H9 (cell line): Measurements from ENCODE around the gene PPFIBP2. TPM values are rescaled to one million over a fixed set of nuclear protein-coding genes. Genes with fewer than 3 reads are reported as not detected.

Experiments
- DNase-seq: peaks from one replicate; pipeline ENCODE4 v3.0.0-alpha.2; 2017
- H2AFZ ChIP-seq: one replicate; pipeline ENCODE4 v1.6.1; 2013; ENCODE audit warnings: mild to moderate bottlenecking, low read length, control low read depth, moderate library complexity
- H2AK5ac ChIP-seq: 2 replicates; pipeline ENCODE4 v1.6.1; 2013; ENCODE audit warnings: low read length, control low read depth, mixed read lengths; ENCODE audit not compliant: insufficient read length
- H2BK120ac ChIP-seq: one replicate; pipeline ENCODE4 v1.6.1; 2013; ENCODE audit warnings: low read depth, mild to moderate bottlenecking, low read length, control low read depth, inconsistent platforms; ENCODE audit not compliant: poor library complexity, severe bottlenecking
- H2BK12ac ChIP-seq: 2 replicates; pipeline ENCODE4 v1.6.1; 2013; ENCODE audit warnings: low read length, control low read depth, mixed read lengths, low read depth; ENCODE audit not compliant: insufficient read length
- H2BK15ac ChIP-seq: 2 replicates; pipeline ENCODE4 v1.6.1; 2013; ENCODE audit warnings: low read depth, low read length, control low read depth
- H2BK20ac ChIP-seq: one replicate; pipeline ENCODE4 v1.6.1; 2013; ENCODE audit warnings: low read depth, mild to moderate bottlenecking, low read length, control low read depth, inconsistent platforms; ENCODE audit not compliant: poor library complexity, severe bottlenecking
- H2BK5ac ChIP-seq: 2 replicates; pipeline ENCODE4 v1.6.1; 2013; ENCODE audit warnings: low read length, control low read depth, mixed read lengths; ENCODE audit not compliant: insufficient read length
- H3K14ac ChIP-seq: 2 replicates; pipeline ENCODE4 v1.6.1; 2013; ENCODE audit warnings: low read length, control low read depth; ENCODE audit not compliant: insufficient read depth
- H3K18ac ChIP-seq: 2 replicates; pipeline ENCODE4 v1.6.1; 2013; ENCODE audit warnings: low read depth, mild to moderate bottlenecking, mixed read lengths, low read length, control low read depth; ENCODE audit not compliant: insufficient read length
- H3K23ac ChIP-seq: 2 replicates; pipeline ENCODE4 v1.6.1; 2013; ENCODE audit warnings: low read length, control low read depth, mixed read lengths, low read depth; ENCODE audit not compliant: insufficient read length
- H3K23me2 ChIP-seq: 2 replicates; pipeline ENCODE4 v1.6.1; 2013; ENCODE audit warnings: low read depth, mild to moderate bottlenecking, mixed read lengths, low read length, control low read depth; ENCODE audit not compliant: insufficient read length, poor library complexity, severe bottlenecking
- H3K27ac ChIP-seq: 2 replicates; pipeline ENCODE4 v1.5.1; 2013; ENCODE audit warnings: low read length, control low read depth, mixed read lengths, low read depth; ENCODE audit not compliant: insufficient read length
- H3K27me3 ChIP-seq: 2 replicates; pipeline ENCODE4 v1.6.1; 2013; ENCODE audit warnings: low read length, control low read depth, inconsistent platforms; ENCODE audit not compliant: insufficient read depth
- H3K4ac ChIP-seq: 2 replicates; pipeline ENCODE4 v1.6.1; 2013; ENCODE audit warnings: low read depth, mild to moderate bottlenecking, control low read depth, inconsistent platforms, low read length, moderate library complexity
- H3K4me1 ChIP-seq: 2 replicates; pipeline ENCODE4 v1.6.1; 2013; ENCODE audit warnings: low read length, control low read depth, inconsistent platforms; ENCODE audit not compliant: insufficient read depth
- H3K4me2 ChIP-seq: 2 replicates; pipeline ENCODE4 v1.6.1; 2013; ENCODE audit warnings: low read length, control low read depth, mixed read lengths; ENCODE audit not compliant: insufficient read length, insufficient read depth
- H3K56ac ChIP-seq: 2 replicates; pipeline ENCODE4 v1.6.1; 2013; ENCODE audit warnings: low read depth, mild to moderate bottlenecking, mixed read lengths, low read length, control low read depth; ENCODE audit not compliant: insufficient read length
- H3K79me1 ChIP-seq: 2 replicates; pipeline ENCODE4 v1.6.1; 2013; ENCODE audit warnings: low read depth, mild to moderate bottlenecking, moderate library complexity, low read length, control low read depth, inconsistent platforms; ENCODE audit not compliant: insufficient read depth, poor library complexity, severe bottlenecking
- H3K79me2 ChIP-seq: 2 replicates; pipeline ENCODE4 v1.6.1; 2013; ENCODE audit warnings: low read length, control low read depth, inconsistent platforms; ENCODE audit not compliant: insufficient read depth
- H3K9ac ChIP-seq: 2 replicates; pipeline ENCODE4 v1.6.1; 2013; ENCODE audit warnings: low read length, control low read depth, mixed read lengths; ENCODE audit not compliant: insufficient read length; ENCODE audit errors: extremely low read depth
- H3K9me3 ChIP-seq: one replicate; pipeline ENCODE4 v1.6.1; 2013; ENCODE audit warnings: low read depth, low read length, inconsistent platforms; ENCODE audit not compliant: control insufficient read depth
- H3T11ph ChIP-seq: one replicate; pipeline ENCODE4 v1.6.1; 2013; ENCODE audit warnings: mild to moderate bottlenecking, low read length, control low read depth, inconsistent platforms
- H4K20me1 ChIP-seq: one replicate; pipeline ENCODE4 v1.6.1; 2013; ENCODE audit not compliant: control insufficient read depth, insufficient read length, insufficient read depth
- H4K5ac ChIP-seq: 2 replicates; pipeline ENCODE4 v1.6.1; 2013; ENCODE audit warnings: low read depth, mild to moderate bottlenecking, mixed read lengths, low read length, control low read depth; ENCODE audit not compliant: insufficient read length
- H4K8ac ChIP-seq: replicated peaks from 2 replicates; pipeline ENCODE4 v1.6.1; 2013; ENCODE audit warnings: low read length, control low read depth, mixed read lengths, low read depth; ENCODE audit not compliant: insufficient read length
- H4K91ac ChIP-seq: 2 replicates; pipeline ENCODE4 v1.6.1; 2013; ENCODE audit warnings: low read depth, mild to moderate bottlenecking, moderate library complexity, mixed read lengths, low read length, control low read depth; ENCODE audit not compliant: insufficient read length
- H3K27ac Mint-ChIP-seq, 3 experiments: 2 replicates in 2 of 3; 3 replicates in 1 of 3; pipeline ENCODE4 v1.8.0; 2020 to 2021; ENCODE audit warnings: mixed read lengths in 3 of 3, mild to moderate bottlenecking in 1 of 3, moderate library complexity in 1 of 3
- H3K27me3 Mint-ChIP-seq: 2 replicates; pipeline ENCODE4 v1.8.0; 2021; ENCODE audit warnings: low read depth, mild to moderate bottlenecking, moderate library complexity, mixed read lengths
- H3K36me3 Mint-ChIP-seq, 3 experiments: 2 replicates in 2 of 3; 3 replicates in 1 of 3; pipeline ENCODE4 v1.8.0; 2020 to 2021; ENCODE audit warnings: low read depth in 3 of 3, mixed read lengths in 3 of 3; ENCODE audit not compliant: insufficient read depth in 1 of 3
- H3K4me1 Mint-ChIP-seq, 2 experiments: 2 replicates each; pipeline ENCODE4 v1.8.0; 2020; ENCODE audit warnings: mixed read lengths in 2 of 2
- H3K4me3 Mint-ChIP-seq, 2 experiments: 2 replicates in 1 of 2; 3 replicates in 1 of 2; pipeline ENCODE4 v1.8.0; 2020 to 2021; ENCODE audit warnings: mild to moderate bottlenecking in 2 of 2, mixed read lengths in 2 of 2, moderate library complexity in 1 of 2
- H3K9me3 Mint-ChIP-seq, 2 experiments: 2 replicates in 1 of 2; 3 replicates in 1 of 2; pipeline ENCODE4 v1.8.0; 2020; ENCODE audit warnings: mild to moderate bottlenecking in 2 of 2, mixed read lengths in 2 of 2, moderate library complexity in 1 of 2
- WGBS: extraction: QIAGEN DNeasy Blood & Tissue Kit; methylation state at CpG from one replicate; pipeline ENCODE4 v1.1.7; 2013; ENCODE audit warnings: missing lambda C conversion rate, low lambda C conversion rate, mixed read lengths; ENCODE audit not compliant: insufficient read length; ENCODE audit errors: extremely low coverage; 5-methylcytosine and 5-hydroxymethylcytosine counted together
- total RNA-seq: library from RNA; stranded (reverse); gene quantifications from 2 replicates; pipeline ENCODE4 v1.2.1, GENCODE V29; 2021
- TF ChIP-seq, protein P1 (sequence below): fragments of 200-600 bp; sonication (generic); conservative IDR thresholded peaks from 3 replicates; pipeline ENCODE4 v1.8.0; 2021; ENCODE audit warnings: antibody characterized with exemption, mild to moderate bottlenecking

PPFIBP2 gene
- total RNA-seq, 1 experiment from 2014 or later: 8.3 TPM

DNA sequence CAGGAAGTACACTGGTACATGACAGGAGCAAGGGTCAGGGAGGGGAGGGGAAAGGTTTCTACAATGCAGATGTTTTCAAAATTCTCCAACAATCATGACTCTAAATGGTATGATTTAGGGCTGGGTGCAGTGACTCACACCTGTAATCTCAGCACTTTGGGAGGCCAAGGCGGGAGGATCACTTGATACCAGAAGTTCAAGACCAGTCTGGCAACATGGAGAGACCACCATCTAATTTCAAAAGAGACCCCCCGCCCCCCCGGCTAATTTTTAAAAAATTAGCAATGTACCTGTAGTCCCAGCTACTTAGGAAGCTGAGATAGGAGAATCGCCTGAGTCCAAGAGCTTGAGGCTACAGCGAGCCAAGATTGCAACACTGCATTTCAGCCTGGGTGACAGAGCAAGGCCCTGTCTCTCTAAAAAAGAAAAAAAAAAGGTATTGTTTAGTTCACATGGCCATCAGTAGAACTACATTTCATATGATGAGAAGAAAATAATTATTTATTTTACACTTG is 44.4 kb upstream of the PPFIBP2 start:
- H3K27ac Mint-ChIP-seq: no peak overlapping the region
- no peak overlapping the region for H2BK120ac ChIP-seq
- no peaks in the 10 kb centered on the region; a peak in 1 of 5 replicates for H3K9me3 Mint-ChIP-seq
- H2AK5ac ChIP-seq: no peak overlapping the region
- H2BK12ac ChIP-seq: no peak overlapping the region
- no peaks in the 10 kb centered on the region for H3K36me3 Mint-ChIP-seq
- H3K79me2 ChIP-seq: no peaks in the 10 kb centered on the region
- H4K5ac ChIP-seq: no peak overlapping the region
- no peak overlapping the region for H4K91ac ChIP-seq
- H4K20me1 ChIP-seq: no peaks in the 10 kb centered on the region
- no peak overlapping the region for H2BK15ac ChIP-seq
- H2BK20ac ChIP-seq: no peak overlapping the region
- TF ChIP-seq, protein P1, sequence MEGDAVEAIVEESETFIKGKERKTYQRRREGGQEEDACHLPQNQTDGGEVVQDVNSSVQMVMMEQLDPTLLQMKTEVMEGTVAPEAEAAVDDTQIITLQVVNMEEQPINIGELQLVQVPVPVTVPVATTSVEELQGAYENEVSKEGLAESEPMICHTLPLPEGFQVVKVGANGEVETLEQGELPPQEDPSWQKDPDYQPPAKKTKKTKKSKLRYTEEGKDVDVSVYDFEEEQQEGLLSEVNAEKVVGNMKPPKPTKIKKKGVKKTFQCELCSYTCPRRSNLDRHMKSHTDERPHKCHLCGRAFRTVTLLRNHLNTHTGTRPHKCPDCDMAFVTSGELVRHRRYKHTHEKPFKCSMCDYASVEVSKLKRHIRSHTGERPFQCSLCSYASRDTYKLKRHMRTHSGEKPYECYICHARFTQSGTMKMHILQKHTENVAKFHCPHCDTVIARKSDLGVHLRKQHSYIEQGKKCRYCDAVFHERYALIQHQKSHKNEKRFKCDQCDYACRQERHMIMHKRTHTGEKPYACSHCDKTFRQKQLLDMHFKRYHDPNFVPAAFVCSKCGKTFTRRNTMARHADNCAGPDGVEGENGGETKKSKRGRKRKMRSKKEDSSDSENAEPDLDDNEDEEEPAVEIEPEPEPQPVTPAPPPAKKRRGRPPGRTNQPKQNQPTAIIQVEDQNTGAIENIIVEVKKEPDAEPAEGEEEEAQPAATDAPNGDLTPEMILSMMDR: no peak
- H3K27me3 ChIP-seq: no peaks in the 10 kb centered on the region
- H3K4ac ChIP-seq: no peak overlapping the region
- peaks cover 0 to 4% of the 10 kb centered on the region in 2 experiments; a peak in 2 of 4 replicates for H3K4me1 Mint-ChIP-seq
- no peak overlapping the region for H3K9ac ChIP-seq
- H3K56ac ChIP-seq: no peak overlapping the region
- H3K23ac ChIP-seq: no peak overlapping the region
- H3K4me1 ChIP-seq: 0 out of 2 replicates have a peak, but pooled peaks cover 3% of the 10 kb centered on the region
- H2AFZ ChIP-seq: no peak overlapping the region
- no peak overlapping the region for H2BK5ac ChIP-seq
- no peak for DNase-seq
- H3K79me1 ChIP-seq: no peaks in the 10 kb centered on the region
- no peak overlapping the region for H3K18ac ChIP-seq
- H3K27me3 Mint-ChIP-seq: no peaks in the 10 kb centered on the region
- no peak overlapping the region for H3K4me3 Mint-ChIP-seq
- WGBS: no CpG with 5 or more reads among the region's 5 CpGs
- H3K14ac ChIP-seq: no peak overlapping the region
- no peak overlapping the region for H3K4me2 ChIP-seq
- H3K9me3 ChIP-seq: no peaks in the 10 kb centered on the region
- H3T11ph ChIP-seq: no peak overlapping the region
- no peak overlapping the region for H3K27ac ChIP-seq
- no peaks in the 10 kb centered on the region for H3K23me2 ChIP-seq
- H4K8ac ChIP-seq: no peak overlapping the region
